SK-N-SH (cell line): Measurements from ENCODE around the gene SFT2D3. TPM values are rescaled to one million over a fixed set of nuclear protein-coding genes. Genes with fewer than 3 reads are reported as not detected.

Source experiments
- CTCF ChIA-PET: fragments of 300-600, 350-600 bp; formaldehyde crosslinking; extraction: SDS; loops from one replicate; lab custom pipeline; 2021; lab: Yijun Ruan, JAX
- POLR2A ChIA-PET: fragments of 350-600 bp; sonication (Branson Sonifier 250); formaldehyde crosslinking; extraction: SDS; loops from one replicate; lab custom pipeline; 2020; ENCODE audit warnings: antibody characterized with exemption, inconsistent platforms; lab: Yijun Ruan, JAX
- DNase-seq: peaks from one replicate; pipeline ENCODE4 v3.0.0; 2012
- H2AFZ ChIP-seq: fragments of 200-600 bp; sonication (generic); 2 replicates; pipeline ENCODE4 v1.8.1; 2016; ENCODE audit warnings: antibody characterized with exemption, mild to moderate bottlenecking, low read depth
- H3F3A ChIP-seq: fragments of 200-600 bp; sonication (generic); replicated peaks from 2 replicates; pipeline ENCODE3; 2016; ENCODE audit warnings: antibody characterized with exemption, mild to moderate bottlenecking; ENCODE audit not compliant: insufficient read depth
- H3K27ac ChIP-seq, 2 experiments: fragments of 200-500 bp in 1 of 2; fragments of 200-600 bp in 1 of 2; sonication (Bioruptor generic) in 1 of 2; sonication (generic), shearing (Covaris generic) in 1 of 2; 2 replicates each; pipeline versions ENCODE4 v1.5.1 to v1.6.1; 2014 to 2016; ENCODE audit warnings: low read depth in 2 of 2, inconsistent platforms in 1 of 2, low read length in 1 of 2, mild to moderate bottlenecking in 1 of 2, mixed read lengths in 1 of 2
- H3K27me3 ChIP-seq: fragments of 200-600 bp; sonication (generic), shearing (Covaris generic); 2 replicates; pipeline ENCODE4 v1.6.1; 2016; ENCODE audit warnings: mixed run types; ENCODE audit not compliant: insufficient read depth
- H3K36me3 ChIP-seq, 2 experiments: fragments of 200-500 bp in 1 of 2; fragments of 200-600 bp in 1 of 2; sonication (Bioruptor generic) in 1 of 2; sonication (generic) in 1 of 2; replicated peaks in 1 of 2; 2 replicates each; pipeline versions ENCODE3 to v1.5.1; 2014 to 2016; ENCODE audit warnings: low read length in 1 of 2, mild to moderate bottlenecking in 1 of 2; ENCODE audit not compliant: insufficient read depth in 2 of 2, control insufficient read depth in 1 of 2
- H3K4me1 ChIP-seq, 2 experiments: fragments of 200-500 bp in 1 of 2; fragments of 200-600 bp in 1 of 2; sonication (Bioruptor generic) in 1 of 2; sonication (generic), shearing (Covaris generic) in 1 of 2; 2 replicates each; pipeline versions ENCODE4 v1.5.1 to v1.6.1; 2014 to 2016; ENCODE audit warnings: low read depth in 1 of 2, low read length in 1 of 2, mixed run types in 1 of 2; ENCODE audit not compliant: insufficient read depth in 2 of 2, control insufficient read depth in 1 of 2
- H3K4me2 ChIP-seq: fragments of 200-600 bp; sonication (generic), shearing (Covaris generic); 2 replicates; pipeline ENCODE4 v1.6.1; 2017; ENCODE audit warnings: mixed run types
- H3K4me3 ChIP-seq, 2 experiments: fragments of 200-500 bp in 1 of 2; fragments of 200-600 bp in 1 of 2; sonication (Bioruptor generic) in 1 of 2; sonication (generic), shearing (Covaris generic) in 1 of 2; 2 replicates each; pipeline versions ENCODE4 v1.5.1 to v1.8.1; 2014 to 2016; ENCODE audit warnings: low read depth in 2 of 2, inconsistent platforms in 1 of 2, low read length in 1 of 2, mild to moderate bottlenecking in 1 of 2, mixed read lengths in 1 of 2, moderate library complexity in 1 of 2
- H3K79me2 ChIP-seq: fragments of 200-600 bp; sonication (generic); 2 replicates; pipeline ENCODE4 v1.8.1; 2017; ENCODE audit warnings: mild to moderate bottlenecking; ENCODE audit not compliant: insufficient read depth
- H3K9ac ChIP-seq: fragments of 200-600 bp; sonication (generic); 2 replicates; pipeline ENCODE4 v1.6.1; 2017; ENCODE audit warnings: mixed run types
- H3K9me2 ChIP-seq: fragments of 200-600 bp; sonication (generic); 2 replicates; pipeline ENCODE4 v1.6.1; 2017; ENCODE audit warnings: mixed run types
- H3K9me3 ChIP-seq: fragments of 200-600 bp; sonication (generic); 2 replicates; pipeline ENCODE4 v1.6.1; 2017; ENCODE audit warnings: mixed run types, mild to moderate bottlenecking, moderate library complexity
- H4K20me1 ChIP-seq: fragments of 200-600 bp; sonication (generic); 2 replicates; pipeline ENCODE4 v1.6.1; 2017; ENCODE audit warnings: mild to moderate bottlenecking, mixed run types; ENCODE audit not compliant: insufficient read depth
- ELF1 ChIP-seq: IDR thresholded peaks from 2 replicates; pipeline ENCODE4 v1.4.0; 2012
- EZH2phosphoT487 ChIP-seq: fragments of 200-600 bp; sonication (generic); IDR thresholded peaks from 2 replicates; pipeline ENCODE4 v1.6.1; 2017; ENCODE audit warnings: low read depth, mixed run types, mild to moderate bottlenecking, antibody characterized with exemption, moderate library complexity, borderline replicate concordance
- FOSL2 ChIP-seq: IDR thresholded peaks from 2 replicates; pipeline ENCODE4 v1.4.0; 2012; ENCODE audit warnings: low read depth, mild to moderate bottlenecking, moderate library complexity, borderline replicate concordance
- FOXJ3 ChIP-seq: sonication (generic); formaldehyde crosslinking; IDR thresholded peaks from 2 replicates; pipeline ENCODE4 v1.5.1; 2020; ENCODE audit warnings: mild to moderate bottlenecking, missing genetic modification reagents
- GABPA ChIP-seq: IDR thresholded peaks from 2 replicates; pipeline ENCODE4 v1.4.0; 2012; ENCODE audit warnings: low read depth, mild to moderate bottlenecking
- GATA2 ChIP-seq: sonication (generic); formaldehyde crosslinking; IDR thresholded peaks from 2 replicates; pipeline ENCODE4 v1.5.0; 2020; ENCODE audit warnings: mild to moderate bottlenecking, missing genetic modification reagents
- JUND ChIP-seq: IDR thresholded peaks from 2 replicates; pipeline ENCODE4 v1.4.0; 2012
- MAX ChIP-seq: IDR thresholded peaks from 2 replicates; pipeline ENCODE4 v1.4.0; 2012; ENCODE audit warnings: low read depth
- MEF2A ChIP-seq: IDR thresholded peaks from 2 replicates; pipeline ENCODE4 v1.4.0; 2012; ENCODE audit warnings: low read depth, borderline replicate concordance
- NFIC ChIP-seq: IDR thresholded peaks from 2 replicates; pipeline ENCODE4 v1.4.0; 2012; ENCODE audit warnings: borderline replicate concordance
- NRF1 ChIP-seq: IDR thresholded peaks from 2 replicates; pipeline ENCODE4 v1.6.1; 2012; ENCODE audit warnings: low read depth, mild to moderate bottlenecking, low read length
- RAD21 ChIP-seq: IDR thresholded peaks from 2 replicates; pipeline ENCODE4 v1.6.1; 2012; ENCODE audit warnings: mild to moderate bottlenecking, low read length
- RCOR1 ChIP-seq: fragments of 150-350 bp; IDR thresholded peaks from 2 replicates; pipeline ENCODE4 v1.6.1; 2017; ENCODE audit warnings: antibody characterized with exemption, low read length
- SMC3 ChIP-seq: IDR thresholded peaks from 2 replicates; pipeline ENCODE4 v1.6.1; 2012; ENCODE audit warnings: low read depth, low read length, improper control_type of control experiment
- TAF1 ChIP-seq: IDR thresholded peaks from 2 replicates; pipeline ENCODE4 v1.6.1; 2012; ENCODE audit warnings: low read depth, mild to moderate bottlenecking, low read length, moderate library complexity, borderline replicate concordance
- TCF12 ChIP-seq: IDR thresholded peaks from 2 replicates; pipeline ENCODE4 v1.4.0; 2012
- TEAD4 ChIP-seq: IDR thresholded peaks from 2 replicates; pipeline ENCODE4 v1.4.0; 2012; ENCODE audit warnings: mild to moderate bottlenecking, borderline replicate concordance; ENCODE audit not compliant: insufficient read depth
- YY1 ChIP-seq: IDR thresholded peaks from 2 replicates; pipeline ENCODE4 v1.4.0; 2012; ENCODE audit warnings: low read depth, mild to moderate bottlenecking
- ZBTB33 ChIP-seq: IDR thresholded peaks from 2 replicates; pipeline ENCODE4 v1.4.0; 2012; ENCODE audit warnings: low read depth, borderline replicate concordance
- WGBS: methylation state at CpG from one replicate; pipeline ENCODE4 v1.1.6; 2017; ENCODE audit warnings: low lambda C conversion rate; 5-methylcytosine and 5-hydroxymethylcytosine counted together
- polyA plus RNA-seq, 3 experiments: library from polyadenylated mRNA; depleted of rRNA; stranded (reverse); fragments of >200 nt; gene quantifications; 2 replicates each; pipeline ENCODE4 v1.2.3, GENCODE V29; 2012

SFT2D3 gene
- polyA plus RNA-seq, 1 of the 3 experiments (the other 2 are of a cell fraction): 3.2 TPM

GRCh38 chr2:127733113-127733815 lies 32.0 kb downstream of the SFT2D3 start:
- Histone ChIP-seq H3K4me3 (no peak overlapping the region), H3K79me2 (no peaks in the 10 kb centered on the region), H3K9me2 (no peaks in the 10 kb centered on the region), H3K9me3 (no peaks in the 10 kb centered on the region), H3K9ac (no peak overlapping the region), H3F3A (peaks cover 5% of the 10 kb centered on the region), H3K4me1 (peaks cover 0 to 8% of the 10 kb centered on the region in 2 experiments; a peak in 2 of 4 replicates), H3K36me3 (peaks cover 8 to 14% of the 10 kb centered on the region in 2 experiments), H3K27me3 (no peaks in the 10 kb centered on the region), H3K27ac (no peak overlapping the region), H3K4me2 (no peak overlapping the region), H2AFZ (no peak overlapping the region), H4K20me1 (no peaks in the 10 kb centered on the region)
- no peak for DNase-seq
- 91% methylated on average over 6 of the region's 6 CpGs for WGBS
- ChIA-PET POLR2A (no interaction called here), CTCF (no interaction called here)
- TF ChIP-seq GABPA (no peak), EZH2phosphoT487 (no peak), MEF2A (no peak), FOXJ3 (no peak), YY1 (no peak), ZBTB33 (no peak), ELF1 (no peak), TCF12 (no peak), GATA2 (CRISPR knock-in tag) (no peak), RCOR1 (no peak), FOSL2 (no peak), NRF1 (no peak), TAF1 (no peak), TEAD4 (no peak), MAX (no peak), NFIC (no peak), JUND (no peak), SMC3 (no peak), RAD21 (no peak)
